HG02981 (cell line): ENCODE measurements around the gene FRMPD2.
A peak's percentile ranks its signal among the peaks of the same experiment; 100 is the strongest.
"Not testable (repeated sequence)": the region's sequence is repeated elsewhere in the genome, so short reads cannot be mapped to it uniquely, and the experiment has no call there.

Experiments used
- ATAC-seq: cut with Tn5 transposase; IDR thresholded peaks from one replicate; pipeline ENCODE4 v1.9.1; 2021; ENCODE audit warnings: mild to moderate bottlenecking, moderate library complexity; ENCODE audit not compliant: unreplicated experiment

FRMPD2 gene

DNA sequence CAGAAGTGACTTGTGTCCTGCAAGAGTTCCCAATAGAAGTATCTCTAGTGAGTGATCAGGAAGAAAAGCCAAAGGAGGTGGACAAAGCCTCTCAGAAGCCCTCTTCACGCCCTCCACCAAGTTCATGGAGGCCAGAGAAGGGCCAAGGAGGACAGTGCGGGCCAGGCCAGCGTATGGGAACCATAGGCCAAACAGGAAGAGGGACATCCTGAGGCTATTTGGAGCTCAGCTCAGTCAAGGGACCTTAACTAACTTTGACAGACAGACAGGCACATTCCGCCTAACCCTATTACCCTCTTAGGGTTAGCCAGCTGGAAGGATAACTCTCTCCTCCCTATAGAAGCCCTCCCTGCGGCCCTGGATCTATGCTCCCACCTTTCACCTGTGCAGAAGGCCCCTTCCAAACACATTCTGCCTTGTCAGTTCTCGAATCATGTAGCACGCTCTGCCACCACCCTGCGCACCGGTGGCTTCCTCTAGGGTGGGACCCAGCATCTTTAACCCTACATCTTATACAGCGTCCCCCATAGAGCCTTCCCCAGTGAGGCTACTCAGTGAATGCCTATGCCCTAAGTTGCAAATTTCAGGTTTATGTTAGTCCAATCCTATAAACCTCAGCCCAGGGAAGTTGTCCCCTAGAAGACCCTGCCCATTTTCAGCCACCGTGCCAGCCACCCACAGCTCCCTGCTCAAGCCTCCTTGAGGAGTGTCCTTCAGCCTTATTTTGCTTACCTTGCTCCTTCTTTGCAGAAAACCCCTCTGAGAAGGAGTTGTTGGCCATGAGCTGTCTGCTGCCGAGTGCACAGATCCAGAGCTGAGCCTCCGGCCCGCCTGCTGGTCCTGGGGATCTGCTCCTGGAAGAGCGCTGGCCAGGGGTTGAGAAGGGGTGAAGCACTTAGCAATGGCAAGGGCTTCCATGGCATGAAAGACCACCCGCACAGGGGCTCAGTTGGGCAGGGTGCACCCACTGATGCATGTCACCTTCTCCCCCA is 36.9 kb downstream of the FRMPD2 start:
- ATAC-seq, result no peak

DNA sequence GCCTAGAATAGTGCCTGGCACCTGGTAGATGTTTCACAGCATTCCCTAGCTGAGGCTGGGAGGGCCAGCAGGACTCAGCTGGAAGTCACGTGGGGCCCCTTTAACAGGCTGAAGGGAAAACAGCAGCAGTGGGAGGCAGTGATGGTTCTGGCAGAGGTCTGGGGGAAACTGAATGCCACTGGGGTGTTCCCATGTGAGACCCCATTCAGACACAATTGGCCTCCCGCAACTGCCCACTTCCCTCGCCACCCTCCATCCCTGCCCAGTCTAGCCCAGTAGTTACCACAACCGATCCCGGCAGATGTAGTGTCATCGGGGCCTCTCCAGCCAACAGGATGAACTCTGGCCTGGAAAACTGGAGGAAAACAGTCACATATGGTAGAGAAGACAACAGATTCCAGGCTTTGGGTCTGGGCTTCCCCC is 38.3 kb downstream of the FRMPD2 start:
- no peak for ATAC-seq

GRCh38 chr10:48235501-48235900 is 39.0 kb downstream of the FRMPD2 start:
- no peak for ATAC-seq

DNA sequence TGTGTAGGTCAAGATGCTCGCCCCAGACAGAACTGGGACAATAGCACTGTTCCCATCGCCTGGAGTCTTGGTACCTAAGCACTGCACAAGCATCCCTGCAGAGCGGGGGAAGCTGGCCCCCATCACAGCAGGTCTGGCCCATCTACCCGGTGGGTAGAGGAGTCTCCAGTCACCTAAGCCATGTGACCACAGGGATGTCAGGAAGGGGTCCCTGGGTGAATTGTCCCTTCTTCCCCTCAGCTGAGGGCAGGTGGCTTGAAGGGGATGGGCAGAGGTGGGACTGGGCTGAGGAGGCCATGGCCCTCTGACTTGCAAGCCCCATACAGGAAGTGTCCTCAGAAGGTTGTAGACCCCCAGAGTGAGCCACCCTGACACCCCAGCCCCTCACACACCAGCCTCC is 39.7 kb downstream of the FRMPD2 start:
- no peak for ATAC-seq

- no peak for ATAC-seq
Observed at GRCh38 chr10:48234295-48234694, 40.2 kb downstream of the FRMPD2 start.

DNA sequence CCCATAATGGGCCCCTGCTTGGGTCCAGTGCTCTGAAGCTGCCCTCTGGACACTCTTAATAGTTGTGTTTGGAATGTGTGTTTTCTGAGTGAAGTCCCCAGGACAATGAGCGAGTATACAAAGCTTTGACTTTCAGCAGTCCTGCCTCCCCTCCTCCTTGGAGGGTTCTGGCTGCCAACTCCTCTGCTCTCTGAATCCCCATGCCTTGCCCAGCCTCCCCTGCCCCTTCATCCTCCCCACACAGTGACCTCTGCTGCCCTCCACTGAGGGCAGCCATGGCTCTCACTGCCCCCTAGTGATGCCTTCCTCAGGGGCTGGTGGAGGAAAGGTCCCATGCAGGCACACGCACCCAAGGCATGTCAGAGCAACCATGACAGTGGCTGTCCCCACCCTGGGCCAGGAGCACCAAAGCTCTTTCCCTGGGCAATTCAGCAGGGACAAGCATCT is 40.9 kb downstream of the FRMPD2 start:
- no peak for ATAC-seq

DNA sequence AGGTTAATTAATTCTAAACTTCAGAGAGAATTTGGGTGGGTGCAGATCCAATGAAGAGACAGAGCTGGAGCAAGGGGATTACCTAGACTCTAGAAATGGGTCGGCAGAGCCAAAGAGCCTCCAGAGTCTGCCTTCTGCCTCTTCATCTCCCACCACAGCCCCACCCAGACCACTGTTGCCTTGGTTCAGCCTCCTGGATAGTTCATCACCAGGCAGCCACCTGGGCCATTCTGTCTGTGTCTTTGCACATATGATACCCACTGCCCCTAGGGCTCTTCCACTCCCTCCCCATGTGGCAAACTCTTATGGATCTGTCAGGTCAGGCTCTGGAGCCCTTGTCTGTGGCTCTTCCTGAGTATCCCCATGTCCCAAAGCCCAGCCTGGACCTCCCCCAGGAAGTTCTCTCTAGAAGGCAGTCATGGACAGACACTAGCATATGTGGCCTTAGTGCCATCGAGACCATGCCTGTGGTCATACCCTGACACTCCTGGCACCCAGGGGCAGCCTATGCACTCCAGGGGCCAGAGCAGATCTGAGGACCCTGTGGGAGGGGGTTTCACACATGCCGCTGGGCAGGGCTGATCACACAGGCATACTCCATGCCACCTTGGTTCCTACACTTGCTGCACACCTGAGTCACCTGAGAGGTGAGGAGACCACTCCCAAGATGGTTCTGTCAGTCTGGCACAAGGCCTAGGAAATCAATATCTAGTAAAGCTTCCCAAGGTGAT is 41.6 kb downstream of the FRMPD2 start:
- ATAC-seq, result no peak

GRCh38 chr10:48231699-48232315 is 42.7 kb downstream of the FRMPD2 start:
- ATAC-seq, result peak; percentile 71

GRCh38 chr10:48231178-48231577 is 43.3 kb downstream of the FRMPD2 start:
- ATAC-seq, result no peak

DNA sequence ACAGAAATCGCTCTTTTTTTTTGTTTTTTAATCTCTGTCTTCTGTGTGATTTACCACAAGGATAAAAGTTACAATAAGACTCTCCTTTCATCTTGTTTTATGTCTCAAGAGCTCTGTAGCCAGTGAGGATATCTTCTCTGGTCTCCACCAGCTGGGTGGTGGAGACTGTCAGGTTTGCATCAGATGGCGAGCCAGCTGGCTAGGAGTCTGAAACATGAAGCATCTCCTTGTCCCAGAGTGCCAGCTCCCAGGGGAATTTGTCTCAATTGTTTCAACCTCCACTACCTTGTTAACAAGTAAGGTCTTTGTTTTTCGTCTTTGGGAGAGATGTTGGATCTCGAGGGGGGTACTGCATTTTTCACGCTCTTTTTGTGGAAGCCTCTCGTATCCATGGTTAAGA is 47.3 kb downstream of the FRMPD2 start:
- ATAC-seq, result no peak

- no peak for ATAC-seq
Observed at GRCh38 chr10:48224979-48225560, 49.4 kb downstream of the FRMPD2 start.

DNA sequence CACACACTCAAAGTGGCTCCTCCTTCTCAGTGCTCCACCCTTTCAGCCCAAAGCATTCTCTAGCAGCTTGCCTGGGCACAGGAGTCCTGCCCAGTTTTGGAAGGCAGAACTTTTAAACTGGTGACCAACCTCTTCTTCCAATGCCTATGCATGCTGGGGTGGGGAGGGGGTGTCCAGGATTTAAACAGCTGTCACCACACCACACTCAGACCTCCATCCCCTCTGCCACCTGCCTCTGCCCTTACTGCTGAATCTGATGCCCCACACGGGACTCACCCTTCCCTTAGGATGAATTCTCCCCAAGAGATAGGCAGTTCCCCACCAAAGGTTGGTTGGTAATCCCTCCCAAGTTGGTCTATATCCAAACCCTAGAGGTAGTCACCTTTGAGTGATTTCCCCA is 50.2 kb downstream of the FRMPD2 start:
- ATAC-seq, result no peak

- no peak for ATAC-seq
Observed at GRCh38 chr10:48221814-48222213, 52.7 kb downstream of the FRMPD2 start.

DNA sequence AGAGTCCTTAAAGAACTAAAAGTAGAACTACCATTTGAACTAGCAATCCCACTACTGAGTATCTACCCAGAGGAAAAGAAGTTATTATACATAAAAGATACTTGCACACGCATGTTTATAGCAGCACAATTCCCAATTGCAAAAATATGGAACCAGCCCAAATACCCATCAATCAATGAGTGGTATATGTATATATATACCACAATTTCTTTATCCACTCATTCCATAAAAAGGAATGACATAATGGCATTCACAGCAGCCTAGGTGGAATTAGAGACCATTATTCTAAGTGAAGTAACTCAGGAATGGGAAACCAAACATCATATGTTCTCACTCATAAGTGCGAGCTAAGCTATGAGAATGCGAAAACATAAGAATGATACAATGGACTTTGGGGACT is 53.5 kb downstream of the FRMPD2 start:
- not testable (repeated sequence) for ATAC-seq

DNA sequence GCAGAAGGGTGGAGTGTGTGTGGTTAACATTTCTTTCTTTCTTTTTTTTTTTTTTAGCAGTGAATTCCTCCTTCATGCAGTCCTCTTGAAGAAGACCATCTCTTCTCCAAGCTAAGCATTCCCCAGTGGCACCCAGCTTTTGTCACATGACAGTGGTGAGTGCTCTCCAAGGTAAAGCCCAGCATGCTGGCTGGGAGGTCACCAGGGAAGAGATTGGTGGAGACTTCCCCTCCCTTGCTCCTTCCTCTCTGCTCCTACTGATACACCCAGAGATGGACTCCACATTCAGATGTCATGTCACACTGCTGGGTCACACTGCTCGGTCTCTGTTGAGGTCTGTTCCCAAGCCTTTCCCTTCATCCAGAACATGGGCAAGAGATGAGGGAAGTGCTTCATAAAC is 55.3 kb downstream of the FRMPD2 start:
- no peak for ATAC-seq

GRCh38 chr10:48216744-48217143 is 57.8 kb downstream of the FRMPD2 start:
- ATAC-seq, result no peak

GRCh38 chr10:48216204-48216505 is 58.3 kb downstream of the FRMPD2 start:
- no peak for ATAC-seq

GRCh38 chr10:48215486-48216203 is 58.9 kb downstream of the FRMPD2 start:
- ATAC-seq, result no peak

- no peak for ATAC-seq
Observed at GRCh38 chr10:48214716-48215485, 59.6 kb downstream of the FRMPD2 start.

DNA sequence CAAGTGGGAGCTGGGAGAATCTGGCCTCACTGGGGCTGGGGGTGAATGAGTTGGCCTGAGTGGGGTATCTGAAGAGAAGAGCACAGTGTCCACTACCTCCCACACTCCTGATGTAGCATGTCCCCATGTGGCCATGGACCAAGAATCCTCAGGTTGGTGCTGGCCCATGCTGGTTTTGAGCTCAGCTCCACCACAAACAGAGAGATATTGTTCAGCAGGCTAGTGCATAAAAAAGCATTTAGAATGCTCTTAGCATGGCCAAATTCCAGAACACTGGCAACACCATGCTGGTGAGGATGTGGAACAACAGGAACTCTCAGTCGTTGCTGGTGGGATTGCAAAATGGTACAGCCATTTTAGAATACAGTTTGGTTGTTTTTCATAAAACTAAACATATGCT is 61.4 kb downstream of the FRMPD2 start:
- ATAC-seq, result no peak
